Stimulated activated naive CD8-positive, alpha-beta T cell treated with anti-CD3 and anti-CD28 coated beads, Interleukin-15, Interleukin-2, amounts not matched to agents 100 ng/mL and 50 ng/mL, for 24 hours (primary cell): ENCODE measurements around the gene SSB.

Experiments
- H3K27ac Mint-ChIP-seq: one replicate; pipeline ENCODE4 v1.8.0; 2021; ENCODE audit warnings: mild to moderate bottlenecking, mixed read lengths
- H3K27me3 Mint-ChIP-seq: one replicate; pipeline ENCODE4 v1.8.0; 2021; ENCODE audit warnings: mixed read lengths
- H3K36me3 Mint-ChIP-seq: one replicate; pipeline ENCODE4 v1.8.0; 2021; ENCODE audit warnings: low read depth, mixed read lengths
- H3K4me1 Mint-ChIP-seq: one replicate; pipeline ENCODE4 v1.8.0; 2021; ENCODE audit warnings: low read depth, mixed read lengths
- H3K4me3 Mint-ChIP-seq: one replicate; pipeline ENCODE4 v1.8.0; 2021; ENCODE audit warnings: mild to moderate bottlenecking, mixed read lengths
- H3K9me3 Mint-ChIP-seq: one replicate; pipeline ENCODE4 v1.8.0; 2021; ENCODE audit warnings: mixed read lengths

SSB gene

DNA sequence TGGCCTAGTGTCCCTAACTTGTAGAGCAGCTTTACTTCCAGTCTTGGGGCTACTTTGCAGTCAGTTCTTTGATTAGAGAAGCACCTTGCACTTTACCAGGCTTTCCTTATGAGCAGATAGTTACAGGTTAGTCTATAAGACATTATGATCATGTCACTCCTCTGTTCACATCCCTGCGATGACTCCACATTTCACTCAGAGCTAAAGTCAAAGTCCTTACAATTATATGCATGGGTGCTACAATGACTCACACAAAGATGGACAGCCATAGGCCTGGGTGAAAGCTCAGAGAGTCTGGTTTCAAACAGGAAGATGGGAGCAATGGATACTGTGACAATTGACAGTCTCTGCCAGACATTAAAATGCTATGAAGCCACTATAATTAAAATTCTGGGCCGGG, 27.1 kb upstream of the SSB start:
- Mint-ChIP-seq H3K36me3 (no peaks in the 10 kb centered on the region), H3K4me3 (no peak overlapping the region), H3K4me1 (peaks cover 16% of the 10 kb centered on the region), H3K27me3 (peaks cover 14% of the 10 kb centered on the region), H3K9me3 (no peaks in the 10 kb centered on the region), H3K27ac (no peak overlapping the region)

DNA sequence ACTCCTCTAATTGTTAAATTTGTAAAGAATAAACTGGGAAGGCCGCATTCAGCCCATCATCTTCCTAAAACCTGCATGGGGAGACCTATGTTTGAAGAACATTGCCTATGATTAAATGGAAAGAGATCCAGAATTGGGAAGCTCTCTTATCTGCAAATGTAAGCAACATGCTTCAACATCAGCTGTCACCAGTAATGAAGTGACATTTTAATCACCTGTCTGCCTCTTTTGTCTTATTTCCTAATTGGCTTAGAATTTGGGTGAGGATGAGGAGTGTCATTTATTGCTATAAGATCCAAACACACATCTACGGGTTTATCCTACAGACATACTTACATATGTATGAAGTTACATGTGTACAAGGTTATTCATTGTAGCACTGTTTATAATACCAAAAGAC, 26.0 kb upstream of the SSB start:
- Mint-ChIP-seq H3K4me3 (no peak overlapping the region), H3K9me3 (no peaks in the 10 kb centered on the region), H3K4me1 (peaks cover 8% of the 10 kb centered on the region), H3K27ac (no peak overlapping the region), H3K36me3 (no peaks in the 10 kb centered on the region), H3K27me3 (peaks cover 7% of the 10 kb centered on the region)

DNA sequence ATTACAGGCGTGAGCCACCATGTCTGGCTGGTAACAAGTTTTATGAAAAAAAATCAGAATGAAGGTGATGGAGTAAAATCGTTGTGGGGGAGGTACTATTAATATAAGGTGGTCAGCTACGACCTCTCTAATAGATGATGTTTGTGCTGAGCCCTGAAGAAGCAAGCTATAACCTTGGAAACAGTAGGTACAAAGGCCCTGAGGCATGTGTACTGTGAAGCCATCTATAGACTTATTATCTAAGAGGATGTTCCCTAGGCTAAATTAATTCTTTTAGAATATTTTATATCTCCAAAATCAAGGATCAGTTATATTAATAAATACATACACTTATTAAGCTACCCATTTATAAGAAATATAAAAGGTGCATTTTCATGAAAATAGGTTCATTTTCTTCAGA, 23.3 kb upstream of the SSB start:
- Mint-ChIP-seq H3K27me3 (no peaks in the 10 kb centered on the region), H3K27ac (no peak overlapping the region), H3K4me3 (no peak overlapping the region), H3K4me1 (no peaks in the 10 kb centered on the region), H3K36me3 (no peaks in the 10 kb centered on the region), H3K9me3 (no peaks in the 10 kb centered on the region)

DNA sequence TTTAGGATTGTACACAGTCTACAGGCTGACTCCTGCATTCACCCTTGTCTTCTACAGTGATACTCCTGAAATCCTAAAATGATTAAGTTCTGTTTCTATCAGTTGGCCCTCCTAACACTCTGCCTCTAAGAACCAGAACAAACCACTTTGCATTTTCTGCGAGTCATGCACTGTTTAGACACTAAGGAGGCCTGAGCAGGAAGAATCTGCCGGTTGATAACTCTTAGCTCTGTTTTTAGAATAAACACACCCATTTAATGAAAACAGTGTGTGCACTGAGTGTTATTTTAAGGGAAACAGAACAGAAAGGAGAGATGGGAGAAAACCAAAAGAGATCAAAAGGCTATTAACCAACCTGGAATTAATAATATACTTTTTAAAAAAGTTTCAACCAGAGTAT, 22.9 kb upstream of the SSB start:
- Mint-ChIP-seq H3K27ac (no peak overlapping the region), H3K4me3 (no peak overlapping the region), H3K27me3 (no peaks in the 10 kb centered on the region), H3K9me3 (no peaks in the 10 kb centered on the region), H3K36me3 (no peaks in the 10 kb centered on the region), H3K4me1 (no peaks in the 10 kb centered on the region)

DNA sequence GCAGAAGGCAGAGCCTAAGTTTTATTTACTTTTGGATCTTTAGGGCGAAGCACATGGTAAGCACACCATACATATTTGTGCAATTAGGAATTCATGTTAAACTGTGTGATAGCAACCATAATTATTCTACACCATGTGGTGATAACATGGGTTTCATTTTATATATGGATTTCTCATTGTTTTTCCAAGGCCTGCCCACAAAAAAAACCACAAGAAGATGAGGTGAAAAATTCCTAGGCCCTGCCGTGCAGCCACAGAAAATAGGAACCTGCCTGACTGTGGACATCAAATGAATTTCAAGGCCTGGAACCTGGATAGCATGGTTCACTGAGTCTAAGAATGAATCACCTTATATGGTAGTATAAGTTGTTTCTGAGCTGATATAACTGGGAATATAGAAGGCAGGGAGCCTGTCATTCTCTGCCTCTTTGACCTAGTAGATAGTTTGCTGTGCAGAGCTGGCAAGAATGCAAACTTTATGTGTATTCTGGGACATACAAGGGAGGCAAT, 22.4 kb upstream of the SSB start:
- Mint-ChIP-seq H3K27ac (no peak overlapping the region), H3K27me3 (no peaks in the 10 kb centered on the region), H3K9me3 (no peaks in the 10 kb centered on the region), H3K36me3 (no peaks in the 10 kb centered on the region), H3K4me1 (no peaks in the 10 kb centered on the region), H3K4me3 (no peak overlapping the region)

DNA sequence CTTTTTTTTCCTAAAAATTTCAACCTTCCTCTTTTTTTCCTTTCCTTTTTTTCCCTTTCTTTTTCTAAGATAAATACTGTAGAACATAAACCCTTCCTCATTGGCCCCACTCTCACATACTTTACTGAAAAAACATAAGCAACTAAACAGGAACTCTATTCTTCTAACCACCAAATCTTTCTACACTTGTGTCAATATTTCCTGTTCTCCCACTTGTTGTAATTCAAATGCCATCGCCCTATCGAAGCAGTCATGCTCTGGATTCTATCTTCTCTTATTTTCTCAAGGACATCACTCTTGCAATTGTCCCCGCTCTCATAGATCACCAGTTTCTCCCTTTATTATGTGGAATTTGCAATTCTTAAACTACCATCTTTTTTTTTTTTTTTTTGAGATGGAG, 20.2 kb upstream of the SSB start:
- Mint-ChIP-seq H3K4me1 (no peaks in the 10 kb centered on the region), H3K27ac (no peak overlapping the region), H3K9me3 (no peaks in the 10 kb centered on the region), H3K27me3 (peaks cover 4% of the 10 kb centered on the region), H3K36me3 (no peaks in the 10 kb centered on the region), H3K4me3 (no peak overlapping the region)

DNA sequence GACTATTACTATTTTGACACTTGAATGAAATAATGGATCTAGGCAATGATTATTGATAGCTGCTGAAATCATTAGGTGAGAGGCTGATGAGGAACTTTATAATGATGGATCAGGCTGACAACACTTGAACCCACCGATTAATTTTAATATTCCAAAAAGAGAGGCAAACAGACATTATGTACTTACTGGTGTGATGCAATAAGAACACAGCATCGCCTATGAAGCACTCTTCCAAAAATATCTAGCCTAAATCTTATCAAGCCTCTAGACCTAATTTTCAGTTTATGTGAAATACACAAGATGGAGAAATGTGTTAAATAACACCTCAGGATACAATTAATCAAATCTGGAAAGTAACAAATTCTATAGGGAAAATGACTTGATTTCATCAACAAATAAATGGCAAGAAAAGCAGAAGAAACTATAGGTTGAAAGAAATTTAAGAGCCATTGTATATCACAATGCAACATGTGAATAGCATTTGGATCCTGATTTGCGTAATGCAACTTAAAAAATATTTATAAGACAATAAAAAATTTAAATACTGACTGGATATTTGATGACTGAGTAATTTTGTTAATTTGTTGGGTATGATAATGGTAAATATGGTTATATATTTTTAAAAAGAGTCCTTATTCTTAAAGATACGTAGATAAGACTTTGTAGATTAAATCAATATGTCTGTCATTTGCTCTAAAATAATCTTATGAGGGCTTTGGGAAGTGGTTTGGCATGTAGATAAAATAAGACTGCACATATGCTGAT, 17.2 kb upstream of the SSB start:
- H3K27ac Mint-ChIP-seq, result no peak overlapping the region
- H3K4me3 Mint-ChIP-seq, result no peak overlapping the region
- H3K27me3 Mint-ChIP-seq, result peaks cover 4% of the 10 kb centered on the region
- no peaks in the 10 kb centered on the region for H3K9me3 Mint-ChIP-seq
- no peaks in the 10 kb centered on the region for H3K36me3 Mint-ChIP-seq
- no peaks in the 10 kb centered on the region for H3K4me1 Mint-ChIP-seq

DNA sequence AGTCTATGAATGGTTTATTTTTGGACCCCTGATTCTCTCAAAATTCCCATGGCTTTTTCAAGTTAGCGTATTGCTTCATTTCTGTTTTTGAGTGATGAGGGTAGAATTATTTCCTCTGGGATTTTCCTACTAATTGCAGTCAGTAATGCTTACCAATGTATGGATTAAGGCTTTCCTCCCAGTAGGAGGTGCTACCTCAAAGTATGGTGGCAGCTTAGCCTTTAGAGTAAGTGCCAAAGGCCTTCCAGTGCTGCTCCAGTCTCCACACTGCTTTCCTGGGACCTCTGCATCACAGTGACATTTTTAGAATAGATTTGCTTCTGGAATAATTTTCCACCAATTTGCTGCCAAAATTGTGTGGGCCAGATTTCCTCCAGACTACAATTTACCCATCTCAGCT, 16.2 kb upstream of the SSB start:
- Mint-ChIP-seq H3K27ac (no peak overlapping the region), H3K36me3 (no peaks in the 10 kb centered on the region), H3K4me1 (no peaks in the 10 kb centered on the region), H3K27me3 (peaks cover 5% of the 10 kb centered on the region), H3K9me3 (no peaks in the 10 kb centered on the region), H3K4me3 (no peak overlapping the region)

DNA sequence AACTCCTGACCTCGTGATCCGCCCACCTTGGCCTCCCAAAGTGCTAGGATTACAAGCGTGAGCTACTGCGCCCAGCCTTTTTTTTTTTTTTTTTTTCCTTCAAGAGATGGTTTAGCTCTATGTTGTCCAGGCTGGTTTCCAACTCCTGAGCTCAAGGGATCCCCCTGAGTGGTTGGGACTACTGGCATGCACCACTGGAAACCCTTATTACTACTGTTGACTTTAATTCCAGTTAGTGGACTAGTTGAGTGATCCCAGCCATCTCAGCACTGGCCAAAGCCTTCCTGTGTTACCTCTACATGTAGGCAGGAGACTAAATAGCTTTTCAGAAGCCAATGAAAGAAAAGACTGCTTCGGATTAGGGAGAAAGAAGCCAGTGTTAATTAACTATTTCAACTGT, 8.1 kb upstream of the SSB start:
- H3K27me3 Mint-ChIP-seq, result peaks cover 26% of the 10 kb centered on the region

DNA sequence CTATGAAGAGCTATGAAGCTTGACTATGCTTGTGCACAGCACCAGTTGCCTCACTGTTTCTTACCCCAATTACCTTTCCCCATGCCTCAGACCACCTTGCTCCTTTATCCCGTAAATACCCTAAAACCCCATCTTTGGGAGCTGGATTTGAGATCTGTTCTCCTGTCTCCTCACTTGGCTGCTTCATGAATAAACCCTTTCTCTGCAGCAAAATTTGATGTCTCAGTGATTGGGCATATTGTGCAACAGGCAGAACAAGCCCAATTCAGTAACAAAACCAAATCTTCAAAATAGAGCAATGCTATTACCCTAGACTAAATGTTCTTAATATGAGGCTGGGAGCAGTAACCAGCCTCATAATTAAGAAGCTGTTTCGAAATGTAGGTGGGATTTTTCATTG, 3.5 kb upstream of the SSB start:
- Mint-ChIP-seq H3K27me3 (no peaks in the 10 kb centered on the region), H3K9me3 (no peaks in the 10 kb centered on the region), H3K36me3 (no peaks in the 10 kb centered on the region), H3K27ac (no peak overlapping the region), H3K4me1 (peaks cover 16% of the 10 kb centered on the region), H3K4me3 (no peak overlapping the region)

More for the DNA sequence above, 8.1 kb upstream of the SSB start:
- no peak overlapping the region for H3K4me3 Mint-ChIP-seq
- H3K36me3 Mint-ChIP-seq, result no peaks in the 10 kb centered on the region
- no peak overlapping the region for H3K27ac Mint-ChIP-seq
- no peaks in the 10 kb centered on the region for H3K9me3 Mint-ChIP-seq
- H3K4me1 Mint-ChIP-seq, result peaks cover 6% of the 10 kb centered on the region

DNA sequence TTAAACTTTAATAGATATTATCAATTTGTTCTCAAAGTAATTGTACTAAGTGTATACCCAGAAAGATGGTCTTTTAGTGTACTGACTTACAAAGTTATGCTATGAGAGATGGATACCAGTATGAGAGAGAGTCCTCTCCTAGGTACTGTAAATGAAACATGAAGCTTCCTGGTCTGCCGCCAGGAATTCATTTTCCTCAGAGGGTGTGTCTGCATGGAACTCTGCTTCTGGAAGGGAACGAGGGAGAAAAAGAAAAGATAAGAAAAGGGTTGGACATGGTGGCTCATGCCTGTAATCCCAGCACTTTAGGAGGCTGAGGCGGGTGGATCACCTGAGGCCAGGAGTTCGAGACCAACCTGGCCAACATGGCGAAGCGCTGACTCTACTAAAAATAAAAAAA, 2.2 kb upstream of the SSB start:
- Mint-ChIP-seq H3K27ac (no peak overlapping the region), H3K4me3 (no peak overlapping the region), H3K4me1 (peaks cover 28% of the 10 kb centered on the region), H3K9me3 (no peaks in the 10 kb centered on the region), H3K36me3 (peaks cover 8% of the 10 kb centered on the region), H3K27me3 (no peaks in the 10 kb centered on the region)

DNA sequence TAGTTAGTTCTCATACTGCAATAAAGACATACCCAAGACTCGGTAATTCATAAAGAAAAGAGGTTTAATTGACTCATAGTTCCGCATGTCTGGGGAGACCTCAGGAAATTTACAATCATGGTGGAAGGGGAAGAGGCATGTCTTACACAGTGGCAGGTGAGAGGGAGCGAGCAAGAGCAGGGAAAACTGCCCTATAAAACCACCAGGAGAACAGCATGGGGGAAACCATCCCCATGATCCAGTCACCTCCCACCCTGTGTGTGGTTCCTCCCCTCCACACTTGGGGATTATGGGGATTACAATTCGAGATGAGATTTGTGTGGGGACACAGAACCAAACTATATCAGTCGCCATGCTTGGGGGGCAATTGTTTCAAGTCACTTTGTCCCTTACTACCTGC, 1.1 kb upstream of the SSB start:
- H3K4me1 Mint-ChIP-seq, result peaks cover 37% of the 10 kb centered on the region
- peak overlapping the region; percentile 11 for H3K4me3 Mint-ChIP-seq
- H3K27me3 Mint-ChIP-seq, result no peaks in the 10 kb centered on the region
- no peak overlapping the region for H3K27ac Mint-ChIP-seq
- H3K36me3 Mint-ChIP-seq, result peaks cover 17% of the 10 kb centered on the region
- no peaks in the 10 kb centered on the region for H3K9me3 Mint-ChIP-seq

DNA sequence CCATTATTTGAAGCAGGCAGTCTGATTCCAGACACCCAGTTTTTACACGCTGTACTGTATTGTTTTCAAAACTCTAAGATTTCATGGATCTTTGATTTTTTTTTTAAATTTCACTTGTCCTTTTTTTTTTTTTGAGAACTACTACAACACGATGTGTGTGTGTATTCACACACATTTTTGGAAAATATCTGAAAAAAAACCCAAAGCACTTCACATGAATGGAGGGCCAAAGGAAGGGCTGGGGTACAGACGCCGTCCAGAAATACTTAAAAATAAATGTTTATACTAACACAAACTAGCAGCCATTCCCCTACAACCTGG, 314 bp upstream of the SSB start:
- peaks cover 42% of the 10 kb centered on the region for H3K4me1 Mint-ChIP-seq
- peaks cover 22% of the 10 kb centered on the region for H3K36me3 Mint-ChIP-seq

DNA sequence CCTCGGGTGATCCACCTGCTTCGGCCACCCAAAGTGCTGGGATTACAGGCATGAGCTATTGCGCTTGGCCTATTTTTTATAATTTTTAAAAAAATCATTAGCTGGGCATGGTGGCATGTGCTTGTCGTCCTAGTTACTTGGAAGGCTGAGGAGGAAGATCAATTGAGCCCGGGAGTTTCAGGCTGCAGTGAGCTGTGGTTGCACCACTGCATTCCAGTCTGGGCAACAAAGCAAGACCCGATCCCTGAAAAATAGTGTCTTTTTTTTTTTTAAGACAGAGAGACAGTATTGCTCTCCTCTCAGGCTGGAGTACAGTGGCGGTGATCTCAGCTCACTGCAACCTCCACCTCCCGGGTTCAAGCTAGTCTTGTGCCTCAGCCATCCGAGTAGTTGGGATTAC, 4.8 kb downstream of the SSB start:
- Mint-ChIP-seq H3K9me3 (no peaks in the 10 kb centered on the region), H3K4me3 (no peak overlapping the region), H3K27ac (no peak overlapping the region), H3K4me1 (peaks cover 44% of the 10 kb centered on the region), H3K36me3 (peaks cover 50% of the 10 kb centered on the region), H3K27me3 (no peaks in the 10 kb centered on the region)

More for the DNA sequence above, 314 bp upstream of the SSB start:
- Mint-ChIP-seq H3K27me3 (no peaks in the 10 kb centered on the region), H3K27ac (peak overlapping the region; percentile 68), H3K4me3 (peak overlapping the region; percentile 92), H3K9me3 (no peaks in the 10 kb centered on the region)

DNA sequence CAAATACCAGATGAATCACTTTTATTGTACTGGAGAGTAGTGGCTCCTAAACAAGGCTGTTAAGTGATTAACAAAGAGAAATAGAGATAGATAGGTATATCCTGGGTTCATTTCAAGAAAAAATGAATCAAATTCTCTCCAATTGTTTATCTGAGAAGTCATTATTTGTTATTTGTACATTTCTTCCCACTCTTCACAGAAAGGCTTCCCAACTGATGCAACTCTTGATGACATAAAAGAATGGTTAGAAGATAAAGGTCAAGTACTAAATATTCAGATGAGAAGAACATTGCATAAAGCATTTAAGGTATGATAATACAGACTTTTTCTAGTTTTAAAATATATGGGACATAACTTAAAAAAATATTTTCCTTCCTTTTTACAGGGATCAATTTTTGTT, 7.9 kb downstream of the SSB start:
- Mint-ChIP-seq H3K4me3 (no peak overlapping the region), H3K4me1 (peaks cover 20% of the 10 kb centered on the region), H3K27ac (peak overlapping the region; percentile 38), H3K9me3 (no peaks in the 10 kb centered on the region), H3K36me3 (peaks cover 65% of the 10 kb centered on the region), H3K27me3 (no peaks in the 10 kb centered on the region)

DNA sequence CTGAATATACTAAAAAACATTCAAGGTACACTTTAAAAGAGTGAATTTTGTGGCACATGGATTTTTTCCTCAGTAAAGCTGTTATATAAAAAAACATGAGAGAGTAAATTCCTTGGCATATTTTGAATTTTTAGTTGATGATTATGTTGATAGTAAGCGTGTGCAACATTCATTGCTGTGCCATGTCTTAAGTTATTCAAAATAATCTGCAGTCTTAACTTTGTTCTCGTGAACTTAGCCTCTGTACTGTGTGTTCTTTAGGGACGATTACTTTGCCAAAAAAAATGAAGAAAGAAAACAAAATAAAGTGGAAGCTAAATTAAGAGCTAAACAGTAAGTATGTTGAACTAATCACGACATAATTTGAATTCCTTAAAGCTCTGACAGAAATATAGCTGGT, 9.6 kb downstream of the SSB start:
- Mint-ChIP-seq H3K27ac (peak overlapping the region; percentile 8), H3K4me1 (peaks cover 7% of the 10 kb centered on the region), H3K36me3 (peaks cover 66% of the 10 kb centered on the region), H3K4me3 (no peak overlapping the region), H3K9me3 (no peaks in the 10 kb centered on the region), H3K27me3 (no peaks in the 10 kb centered on the region)
